GM19238 (cell line): ENCODE results near the gene HSD17B8.
A peak's percentile ranks its signal among the peaks of the same experiment; 100 is the strongest.

Experiments used
- DNase-seq: peaks from one replicate; pipeline ENCODE4 v3.0.0; 2011; ENCODE audit warnings: low spot score; ENCODE audit not compliant: insufficient read length

HSD17B8 gene

GRCh38 chr6:33191383-33192104, 12.9 kb upstream of the HSD17B8 start:
- DNase-seq, result no peak

- no peak for DNase-seq
Observed at GRCh38 chr6:33192105-33192646, 12.3 kb upstream of the HSD17B8 start, which contains the start of gene COL11A2. TSS of gene COL11A2 (minus strand) at chr6:33192467. CDS start at chr6:33192240, 227 bp downstream.

- no peak for DNase-seq
Observed at GRCh38 chr6:33192671-33193602, 11.5 kb upstream of the HSD17B8 start.

- no peak for DNase-seq
Observed at GRCh38 chr6:33193619-33194018, 10.8 kb upstream of the HSD17B8 start.

- no peak for DNase-seq
Observed at GRCh38 chr6:33194431-33194979, 9.9 kb upstream of the HSD17B8 start.

GRCh38 chr6:33195304-33196165, 8.9 kb upstream of the HSD17B8 start:
- DNase-seq, result no peak

GRCh38 chr6:33197431-33198048, 6.9 kb upstream of the HSD17B8 start:
- peak; percentile 70 for DNase-seq

- no peak for DNase-seq
Observed at GRCh38 chr6:33198159-33198852, 6.1 kb upstream of the HSD17B8 start.

GRCh38 chr6:33198853-33199436, 5.5 kb upstream of the HSD17B8 start:
- DNase-seq, result no peak

- DNase-seq, result peak; percentile 85
Observed at GRCh38 chr6:33199687-33200218, 4.7 kb upstream of the HSD17B8 start.

GRCh38 chr6:33200219-33201146, 4.0 kb upstream of the HSD17B8 start, which contains the start of the genes RXRB and SLC39A7:
TSS of gene RXRB (minus strand) at chr6:33200665. CDS start at chr6:33200476, 189 bp downstream.
TSS of gene SLC39A7 (plus strand) at chr6:33200867. CDS start at chr6:33201246, 379 bp downstream.
- peak; percentile 93 for DNase-seq

- DNase-seq, result no peak
Observed at GRCh38 chr6:33201147-33201545, 3.3 kb upstream of the HSD17B8 start.

- no peak for DNase-seq
Observed at GRCh38 chr6:33201935-33202334, 2.5 kb upstream of the HSD17B8 start.

GRCh38 chr6:33202799-33203198, 1.7 kb upstream of the HSD17B8 start:
- DNase-seq, result no peak

- no peak for DNase-seq
Observed at GRCh38 chr6:33203443-33204164, 851 bp upstream of the HSD17B8 start.

- no peak for DNase-seq
Observed at GRCh38 chr6:33204165-33204414, 365 bp upstream of the HSD17B8 start.
